HCT116 (cell line): ENCODE data around the gene LIM2. TPM values are rescaled to one million over a fixed set of nuclear protein-coding genes. Genes with fewer than 3 reads are reported as not detected.
"Not testable (repeated sequence)": the region's sequence is repeated elsewhere in the genome, so short reads cannot be mapped to it uniquely, and the experiment has no call there.

Experiments used
- ATAC-seq: fragments of 200-7000 bp; cut with Tn5 transposase; 2 replicates; pipeline ENCODE4 v1.9.1; 2020; ENCODE audit warnings: mild to moderate bottlenecking, moderate library complexity
- BruUV-seq: library from RNA; stranded (reverse); fragments of 400-500 nt; replicated peaks from 2 replicates; lab custom pipeline; 2021; lab: Mats Ljungman, UMichigan
- CTCF ChIA-PET: fragments of 300-600 bp; sonication (Branson Sonifier 250); formaldehyde crosslinking; loops from one replicate; lab custom pipeline; 2021; ENCODE audit warnings: antibody characterized with exemption; lab: Charles Lee
- POLR2A ChIA-PET: fragments of 300-600, 350-600 bp; sonication (Branson Sonifier 250); formaldehyde crosslinking; loops from one replicate; lab custom pipeline; 2021; ENCODE audit warnings: antibody characterized with exemption; lab: Charles Lee
- RAD21 ChIA-PET, 2 experiments: fragments of 300-600 bp; sonication (Branson Sonifier 250); formaldehyde crosslinking; loops; one replicate each; lab custom pipeline; 2023; ENCODE audit warnings: low total read pairs in 2 of 2; ENCODE audit not compliant: uncharacterized antibody in 2 of 2, unreplicated experiment in 2 of 2, low non-redundant PET in 1 of 2; lab: Charles Lee
- DNase-seq: peaks from one replicate; pipeline ENCODE4 v3.0.0-alpha.2; 2010; ENCODE audit warnings: low read depth, low spot score
- H2AFZ ChIP-seq: fragments of 200-600 bp; shearing (Covaris generic), sonication (generic); 2 replicates; pipeline ENCODE4 v1.6.1; 2017; ENCODE audit warnings: low read depth, mixed run types, mixed read lengths, antibody characterized with exemption, low read length; ENCODE audit not compliant: poor library complexity, severe bottlenecking
- H3K27ac ChIP-seq: 2 replicates; pipeline ENCODE4 v1.5.1; 2012; ENCODE audit warnings: low read depth, low read length
- H3K27me3 ChIP-seq: fragments of 200-600 bp; sonication (generic); 2 replicates; pipeline ENCODE4 v1.6.1; 2016; ENCODE audit warnings: mixed run types, low read length, mixed read lengths; ENCODE audit not compliant: insufficient read depth
- H3K36me3 ChIP-seq, 2 experiments: fragments of 200-500 bp in 1 of 2; fragments of 200-600 bp in 1 of 2; sonication (Bioruptor generic) in 1 of 2; sonication (generic) in 1 of 2; 2 replicates each; pipeline versions ENCODE4 v1.5.1 to v1.6.1; 2014 to 2016; ENCODE audit warnings: low read length in 2 of 2, inconsistent platforms in 1 of 2, mixed read lengths in 1 of 2, mixed run types in 1 of 2; ENCODE audit not compliant: insufficient read depth in 2 of 2, control insufficient read depth in 1 of 2
- H3K4me1 ChIP-seq, 2 experiments: fragments of 200-600 bp in 1 of 2; sonication (generic) in 1 of 2; 2 replicates each; pipeline versions ENCODE4 v1.5.1 to v1.6.1; 2012 to 2017; ENCODE audit warnings: low read length in 2 of 2, inconsistent platforms in 1 of 2, mild to moderate bottlenecking in 1 of 2, mixed read lengths in 1 of 2, mixed run types in 1 of 2, moderate library complexity in 1 of 2; ENCODE audit not compliant: insufficient read depth in 2 of 2, control insufficient read depth in 1 of 2
- H3K4me2 ChIP-seq: fragments of 200-600 bp; sonication (generic); 2 replicates; pipeline ENCODE4 v1.6.1; 2017; ENCODE audit warnings: mixed run types, low read length, mixed read lengths
- H3K4me3 ChIP-seq, 2 experiments: fragments of 200-600 bp in 1 of 2; sonication (generic) in 1 of 2; replicated peaks in 1 of 2; 2 replicates each; pipeline ENCODE4 v1.5.1; 2011 to 2016; ENCODE audit warnings: low read length in 2 of 2, control low read depth in 1 of 2, low read depth in 1 of 2, mild to moderate bottlenecking in 1 of 2, mixed read lengths in 1 of 2, mixed run types in 1 of 2
- H3K79me2 ChIP-seq: fragments of 200-600 bp; sonication (generic); 2 replicates; pipeline ENCODE4 v1.6.1; 2017; ENCODE audit warnings: mild to moderate bottlenecking, mixed run types, low read length, moderate library complexity, mixed read lengths; ENCODE audit not compliant: insufficient read depth
- H3K9ac ChIP-seq: fragments of 200-600 bp; sonication (generic); 2 replicates; pipeline ENCODE4 v1.6.1; 2016; ENCODE audit warnings: low read length, mixed read lengths
- H3K9me2 ChIP-seq: fragments of 200-600 bp; sonication (generic), shearing (Covaris generic); 2 replicates; pipeline ENCODE4 v1.6.1; 2017; ENCODE audit warnings: mixed run types, mild to moderate bottlenecking, moderate library complexity; ENCODE audit not compliant: insufficient read depth
- H3K9me3 ChIP-seq, 2 experiments: fragments of 200-500 bp in 1 of 2; fragments of 200-600 bp in 1 of 2; sonication (Bioruptor generic) in 1 of 2; sonication (generic) in 1 of 2; 2 replicates each; pipeline ENCODE4 v1.6.1; 2014 to 2017; ENCODE audit warnings: low read length in 2 of 2, mixed read lengths in 2 of 2, inconsistent platforms in 1 of 2, low read depth in 1 of 2, mild to moderate bottlenecking in 1 of 2, mixed run types in 1 of 2, moderate library complexity in 1 of 2; ENCODE audit not compliant: control insufficient read depth in 1 of 2, insufficient read depth in 1 of 2
- H4K20me1 ChIP-seq: fragments of 200-600 bp; sonication (generic), shearing (Covaris generic); 2 replicates; pipeline ENCODE4 v1.6.1; 2017; ENCODE audit warnings: mixed run types, mild to moderate bottlenecking, moderate library complexity; ENCODE audit not compliant: insufficient read depth
- ATF3 ChIP-seq: IDR thresholded peaks from 2 replicates; pipeline ENCODE4 v1.6.1; 2012
- CBX3 ChIP-seq: IDR thresholded peaks from 2 replicates; pipeline ENCODE4 v1.6.1; 2012; ENCODE audit warnings: low read depth
- ELF1 ChIP-seq: IDR thresholded peaks from 2 replicates; pipeline ENCODE4 v1.6.1; 2012; ENCODE audit warnings: low read depth, borderline replicate concordance
- EZH2 ChIP-seq: fragments of 200-600 bp; sonication (generic); IDR thresholded peaks from 2 replicates; pipeline ENCODE4 v1.6.1; 2017; ENCODE audit warnings: antibody characterized with exemption, mixed run types
- EZH2phosphoT487 ChIP-seq: fragments of 200-600 bp; IDR thresholded peaks from 2 replicates; pipeline ENCODE4 v1.6.1; 2018; ENCODE audit warnings: antibody characterized with exemption, borderline replicate concordance
- MAX ChIP-seq: IDR thresholded peaks from 2 replicates; pipeline ENCODE4 v1.6.1; 2012
- POLR2AphosphoS5 ChIP-seq: IDR thresholded peaks from 2 replicates; pipeline ENCODE4 v1.6.1; 2011; ENCODE audit warnings: mild to moderate bottlenecking, low read depth, low read length, moderate library complexity
- REST ChIP-seq: IDR thresholded peaks from 2 replicates; pipeline ENCODE4 v1.6.1; 2012; ENCODE audit warnings: low read depth
- SIN3A ChIP-seq: IDR thresholded peaks from 2 replicates; pipeline ENCODE4 v1.6.1; 2012; ENCODE audit warnings: low read depth
- SP1 ChIP-seq: IDR thresholded peaks from 2 replicates; pipeline ENCODE4 v1.6.1; 2012; ENCODE audit warnings: low read depth
- TCF7L2 ChIP-seq: IDR thresholded peaks from 2 replicates; pipeline ENCODE4 v1.7.0; 2011; ENCODE audit warnings: borderline replicate concordance, inconsistent platforms; ENCODE audit not compliant: insufficient read depth, insufficient read length; ENCODE audit errors: extremely low read depth
- YY1 ChIP-seq: IDR thresholded peaks from 2 replicates; pipeline ENCODE4 v1.6.1; 2011; ENCODE audit warnings: low read length, low read depth, moderate library complexity, mild to moderate bottlenecking; ENCODE audit not compliant: insufficient replicate concordance; ENCODE audit errors: extremely low read depth
- ZNF274 ChIP-seq: fragments of 200-500 bp; sonication (Bioruptor generic); IDR thresholded peaks from 2 replicates; pipeline ENCODE4 v1.6.1; 2014; ENCODE audit warnings: mild to moderate bottlenecking, low read depth, low read length, inconsistent platforms
- intact Hi-C: fragments of 100-400 bp; cut with micrococcal nuclease; formaldehyde crosslinking; loops from 2 replicates; pipeline ENCODE4 v1.10.0; 2022
- total RNA-seq: library from RNA; stranded (reverse); gene quantifications from one replicate; pipeline ENCODE4 v1.2.1, GENCODE V29; 2021; ENCODE audit not compliant: unreplicated experiment
- TF ChIP-seq, protein P1 (sequence below): IDR thresholded peaks from 2 replicates; pipeline ENCODE4 v1.6.1; 2011; ENCODE audit warnings: mild to moderate bottlenecking, low read length, moderate library complexity; ENCODE audit not compliant: insufficient replicate concordance; ENCODE audit errors: extremely low read depth

LIM2 gene
- total RNA-seq, 1 experiment from 2014 or later, result not detected

DNA sequence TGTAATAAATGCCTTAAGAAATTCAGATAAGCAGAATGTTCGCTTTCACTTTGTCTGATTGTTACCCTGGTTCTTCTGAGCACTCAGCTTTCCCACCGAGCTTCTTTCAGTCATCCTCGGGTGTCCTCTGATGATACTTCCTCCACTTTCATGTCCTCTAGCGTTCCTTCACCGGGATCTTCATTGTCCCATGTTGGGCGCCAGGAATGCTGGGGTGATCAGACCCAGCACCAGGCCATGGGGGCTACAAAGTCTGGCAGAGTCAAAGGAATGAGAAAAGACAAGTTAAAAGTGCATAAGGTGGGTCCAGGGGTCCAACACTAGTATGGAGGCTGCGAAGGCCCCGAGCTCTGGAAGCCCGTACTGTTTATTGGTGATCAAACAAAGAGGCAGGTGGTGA is 14.3 kb upstream of the LIM2 start:
- Histone ChIP-seq H3K79me2 (no peaks in the 10 kb centered on the region), H3K27me3 (no peaks in the 10 kb centered on the region), H3K9ac (no peak overlapping the region), H4K20me1 (no peaks in the 10 kb centered on the region), H3K4me1 (no peaks in the 10 kb centered on the region), H3K9me3 (peaks cover 8 to 9% of the 10 kb centered on the region in 2 experiments; a peak in 2 of 4 replicates), H2AFZ (no peak overlapping the region), H3K4me3 (no peak overlapping the region), H3K36me3 (peaks cover 0 to 3% of the 10 kb centered on the region in 2 experiments; a peak in 1 of 4 replicates), H3K27ac (no peak overlapping the region), H3K9me2 (no peaks in the 10 kb centered on the region), H3K4me2 (no peak overlapping the region)
- no TSS peak for BruUV-seq
- RAD21 ChIA-PET, result no interaction called here
- CTCF ChIA-PET, result no interaction called here
- POLR2A ChIA-PET, result no interaction called here
- DNase-seq (no peak), ATAC-seq (no peak)
- TF ChIP-seq TCF7L2 (no peak), YY1 (no peak), CBX3 (no peak), EZH2 (no peak), EZH2phosphoT487 (no peak), MAX (no peak), SIN3A (no peak), REST (no peak), SP1 (no peak), ZNF274 (no peak), ELF1 (no peak), ATF3 (no peak), POLR2AphosphoS5 (no peak)
- TF ChIP-seq, protein P1, sequence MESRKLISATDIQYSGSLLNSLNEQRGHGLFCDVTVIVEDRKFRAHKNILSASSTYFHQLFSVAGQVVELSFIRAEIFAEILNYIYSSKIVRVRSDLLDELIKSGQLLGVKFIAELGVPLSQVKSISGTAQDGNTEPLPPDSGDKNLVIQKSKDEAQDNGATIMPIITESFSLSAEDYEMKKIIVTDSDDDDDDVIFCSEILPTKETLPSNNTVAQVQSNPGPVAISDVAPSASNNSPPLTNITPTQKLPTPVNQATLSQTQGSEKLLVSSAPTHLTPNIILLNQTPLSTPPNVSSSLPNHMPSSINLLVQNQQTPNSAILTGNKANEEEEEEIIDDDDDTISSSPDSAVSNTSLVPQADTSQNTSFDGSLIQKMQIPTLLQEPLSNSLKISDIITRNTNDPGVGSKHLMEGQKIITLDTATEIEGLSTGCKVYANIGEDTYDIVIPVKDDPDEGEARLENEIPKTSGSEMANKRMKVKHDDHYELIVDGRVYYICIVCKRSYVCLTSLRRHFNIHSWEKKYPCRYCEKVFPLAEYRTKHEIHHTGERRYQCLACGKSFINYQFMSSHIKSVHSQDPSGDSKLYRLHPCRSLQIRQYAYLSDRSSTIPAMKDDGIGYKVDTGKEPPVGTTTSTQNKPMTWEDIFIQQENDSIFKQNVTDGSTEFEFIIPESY, result no peak
- intact Hi-C loops, result no loop called here

DNA sequence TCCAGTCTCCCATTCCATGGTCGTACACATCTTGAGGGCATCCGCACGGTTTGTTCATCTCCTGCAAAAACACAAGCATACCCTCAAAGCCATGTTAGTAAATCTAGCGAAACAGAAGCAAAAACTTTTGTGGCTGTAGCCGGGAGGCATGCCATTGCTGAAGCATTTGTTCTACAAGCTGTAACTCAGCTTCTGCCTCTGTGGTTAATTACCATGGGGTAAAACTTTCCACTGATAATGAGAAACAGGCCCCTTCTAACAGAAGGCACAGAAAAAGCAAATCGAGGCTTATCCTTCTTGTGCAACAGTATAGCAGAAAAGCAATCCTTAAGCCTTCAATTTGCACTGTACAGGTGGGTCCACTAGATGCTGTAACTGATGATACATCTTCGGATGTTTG is 12.2 kb upstream of the LIM2 start:
- H3K4me2 ChIP-seq, H4K20me1 ChIP-seq, BruUV-seq, ATAC-seq, H3K9me2 ChIP-seq, CTCF ChIA-PET, POLR2A ChIA-PET, H3K4me3 ChIP-seq, DNase-seq, intact Hi-C loops, H3K9me3 ChIP-seq, H3K27ac ChIP-seq, H3K27me3 ChIP-seq, H3K9ac ChIP-seq, H3K36me3 ChIP-seq, RAD21 ChIA-PET, H2AFZ ChIP-seq, H3K79me2 ChIP-seq: not testable (repeated sequence)
- peaks cover 6 to 14% of the 10 kb centered on the region in 2 experiments; a peak in 3 of 4 replicates for H3K4me1 ChIP-seq
